Body of pancreas (tissue), 4 donors: ENCODE results near the gene TRPV2. TPM values are rescaled to one million over a fixed set of nuclear protein-coding genes. Genes with fewer than 3 reads are reported as not detected.

ENCODE experiments used
- ATAC-seq: fragments of 150-250 bp; one replicate; pipeline ENCODE4 v1.9.1; 2016
- DNase-seq, 4 donors: peaks; one replicate each; pipeline ENCODE4 v3.0.0-alpha.2; 2019
- H3K27ac ChIP-seq, 4 donors: fragments of 200-600 bp; sonication (generic); 1 replicate in 3 of 4; 2 replicates in 1 of 4; pipeline versions ENCODE4 v1.5.1 to v1.6.1; 2016 to 2019; ENCODE audit warnings: mild to moderate bottlenecking in 1 of 4, mixed read lengths in 1 of 4, moderate library complexity in 1 of 4
- H3K27me3 ChIP-seq, 2 donors: fragments of 200-600 bp; sonication (generic); one replicate each; pipeline ENCODE4 v1.6.0; 2016; ENCODE audit warnings: mild to moderate bottlenecking in 1 of 2
- H3K36me3 ChIP-seq, 2 donors: fragments of 200-600 bp; sonication (generic); replicated peaks in 1 of 2; 2 replicates each; pipeline ENCODE4 v1.5.1; 2016; ENCODE audit warnings: low read depth in 2 of 2; ENCODE audit not compliant: insufficient read depth in 1 of 2
- H3K4me1 ChIP-seq: fragments of 200-600 bp; sonication (generic); one replicate; pipeline ENCODE4 v1.6.0; 2016
- H3K4me3 ChIP-seq, 2 donors: fragments of 200-600 bp; sonication (generic); 1 replicate in 1 of 2; 2 replicates in 1 of 2; pipeline ENCODE4 v1.5.1; 2016 to 2019
- H3K9me3 ChIP-seq, 3 donors: fragments of 200-600 bp; sonication (generic); 1 replicate in 2 of 3; 2 replicates in 1 of 3; pipeline ENCODE4 v1.5.1; 2016
- CTCF ChIP-seq, 7 experiments: fragments of 450-650 bp in 4 of 7; fragments of 200-600 bp in 3 of 7; sonication (generic) in 3 of 7; IDR thresholded peaks; one replicate each; pipeline ENCODE4 v1.5.1; 2016 to 2019; ENCODE audit warnings: antibody characterized with exemption in 7 of 7
- POLR2A ChIP-seq, 3 donors: fragments of 450-650 bp; IDR thresholded peaks; one replicate each; pipeline ENCODE4 v1.6.1; 2016; ENCODE audit warnings: antibody characterized with exemption in 3 of 3, mild to moderate bottlenecking in 2 of 3
- WGBS, 2 donors: methylation state at CpG; one replicate each; pipeline ENCODE4 v1.1.5; 2017; 5-methylcytosine and 5-hydroxymethylcytosine counted together
- intact Hi-C: fragments of 100-400 bp; cut with DNase I; formaldehyde crosslinking; loops from one replicate; pipeline ENCODE4 v1.15.1; 2023
- total RNA-seq, 2 donors: library from RNA; depleted of rRNA; stranded (reverse); fragments of >200 nt; gene quantifications; one replicate each; pipeline ENCODE4 v1.1.0, GENCODE V29; 2016

The TRPV2 gene
- total RNA-seq, 2 donors from 2014 or later = 4.7 to 30.7 TPM

GRCh38 chr17:16453493-16453851 is 38.1 kb downstream of the TRPV2 start:
- WGBS, 2 donors = 65 to 71% methylated on average over 4 of the region's 4 CpGs
- intact Hi-C loops = loop anchor here (5.0 kb wide), 1 partner anchor 69 kb away; no protein-coding TSS in a partner anchor
- ATAC-seq = no peak
- Histone ChIP-seq H3K9me3 (no peaks in the 10 kb centered on the region), H3K4me1 (peaks cover 4% of the 10 kb centered on the region), H3K4me3 (no peak overlapping the region), H3K27me3 (no peaks in the 10 kb centered on the region), H3K27ac (no peak overlapping the region), H3K36me3 (no peaks in the 10 kb centered on the region)
- TF ChIP-seq CTCF (IDR thresholded peaks at IDR 0.05) = no peak
- no peak for TF ChIP-seq POLR2A (IDR thresholded peaks at IDR 0.05)
- DNase-seq = no peak

GRCh38 chr17:16455997-16456741 is 40.8 kb downstream of the TRPV2 start:
- no peak overlapping the region for H3K27ac ChIP-seq
- intact Hi-C loops = no loop called here
- ATAC-seq = no peak

GRCh38 chr17:16456742-16457316 is 41.5 kb downstream of the TRPV2 start:
- DNase-seq (no peak), ATAC-seq (no peak)
- WGBS, 2 donors = 89 to 95% methylated on average over 7 to 9 of the region's 9 CpGs

More at GRCh38 chr17:16455997-16456741, 40.8 kb downstream of the TRPV2 start:
- 93 to 94% methylated on average over 5 of the region's 5 CpGs for WGBS, 2 donors
- no peak overlapping the region for H3K4me3 ChIP-seq
- no peaks in the 10 kb centered on the region for H3K9me3 ChIP-seq
- no peak for TF ChIP-seq POLR2A (IDR thresholded peaks at IDR 0.05)
- no peak for TF ChIP-seq CTCF (IDR thresholded peaks at IDR 0.05)
- DNase-seq = no peak
- H3K27me3 ChIP-seq = no peaks in the 10 kb centered on the region
- H3K4me1 ChIP-seq = peaks cover 4% of the 10 kb centered on the region
- H3K36me3 ChIP-seq = no peaks in the 10 kb centered on the region

GRCh38 chr17:16459271-16459670 is 43.9 kb downstream of the TRPV2 start:
- intact Hi-C loops = no loop called here
- no peak overlapping the region for H3K4me3 ChIP-seq

More at GRCh38 chr17:16456742-16457316, 41.5 kb downstream of the TRPV2 start:
- H3K9me3 ChIP-seq = no peaks in the 10 kb centered on the region
- no peaks in the 10 kb centered on the region for H3K27me3 ChIP-seq
- no peaks in the 10 kb centered on the region for H3K36me3 ChIP-seq
- no peak overlapping the region for H3K27ac ChIP-seq
- peaks cover 4% of the 10 kb centered on the region for H3K4me1 ChIP-seq
- TF ChIP-seq CTCF (IDR thresholded peaks at IDR 0.05) (no peak), POLR2A (IDR thresholded peaks at IDR 0.05) (no peak)
- no peak overlapping the region for H3K4me3 ChIP-seq
- intact Hi-C loops = no loop called here

More at GRCh38 chr17:16459271-16459670, 43.9 kb downstream of the TRPV2 start:
- Histone ChIP-seq H3K36me3 (no peaks in the 10 kb centered on the region), H3K9me3 (no peaks in the 10 kb centered on the region), H3K27ac (no peak overlapping the region), H3K4me1 (peaks cover 12% of the 10 kb centered on the region), H3K27me3 (no peaks in the 10 kb centered on the region)
- TF ChIP-seq CTCF (IDR thresholded peaks at IDR 0.05) (no peak), POLR2A (IDR thresholded peaks at IDR 0.05) (no peak)
- DNase-seq = no peak
- WGBS, 2 donors = 85 to 86% methylated on average over 11 of the region's 11 CpGs
- ATAC-seq = no peak
